HepG2 (cell line): ENCODE data around the gene HLCS. TPM values are rescaled to one million over a fixed set of nuclear protein-coding genes. Genes with fewer than 3 reads are reported as not detected.

Experiments used
- FOXJ3 ChIP-seq: sonication (generic); formaldehyde crosslinking; IDR thresholded peaks from 2 replicates; pipeline ENCODE4 v1.4.0; 2020; ENCODE audit warnings: missing genetic modification reagents, mild to moderate bottlenecking, borderline replicate concordance
- RBAK ChIP-seq: sonication (generic); formaldehyde crosslinking; IDR thresholded peaks from 2 replicates; pipeline ENCODE4 v1.5.1; 2020; ENCODE audit warnings: mild to moderate bottlenecking, missing genetic modification reagents
- SPEN ChIP-seq: sonication (generic); formaldehyde crosslinking; IDR thresholded peaks from 2 replicates; pipeline ENCODE4 v1.5.1; 2020; ENCODE audit warnings: low read depth, mild to moderate bottlenecking, missing genetic modification reagents
- ZNF234 ChIP-seq: sonication (generic); formaldehyde crosslinking; conservative IDR thresholded peaks from 2 replicates; pipeline ENCODE4 v1.5.1; 2020; ENCODE audit warnings: mild to moderate bottlenecking, missing genetic modification reagents
- ZNF354B ChIP-seq: sonication (generic); formaldehyde crosslinking; IDR thresholded peaks from 2 replicates; pipeline ENCODE4 v1.8.0; 2022; ENCODE audit warnings: mild to moderate bottlenecking, missing genetic modification reagents
- ZNF501 ChIP-seq: sonication (generic); formaldehyde crosslinking; IDR thresholded peaks from 2 replicates; pipeline ENCODE4 v1.5.1; 2020; ENCODE audit warnings: mild to moderate bottlenecking, moderate library complexity, missing genetic modification reagents
- ZNF556 ChIP-seq: sonication (generic); formaldehyde crosslinking; IDR thresholded peaks from 2 replicates; pipeline ENCODE4 v1.4.0; 2020; ENCODE audit warnings: mild to moderate bottlenecking, missing genetic modification reagents, borderline replicate concordance
- ZNF562 ChIP-seq: sonication (generic); formaldehyde crosslinking; IDR thresholded peaks from 2 replicates; pipeline ENCODE4 v1.8.0; 2022; ENCODE audit warnings: missing genetic modification reagents, borderline replicate concordance
- ZNF563 ChIP-seq: sonication (generic); formaldehyde crosslinking; IDR thresholded peaks from 2 replicates; pipeline ENCODE4 v1.8.0; 2022; ENCODE audit warnings: mild to moderate bottlenecking, moderate library complexity, missing genetic modification reagents
- ZSCAN29 ChIP-seq: sonication (generic); formaldehyde crosslinking; conservative IDR thresholded peaks from 2 replicates; pipeline ENCODE4 v1.4.0; 2020; ENCODE audit warnings: mild to moderate bottlenecking, missing genetic modification reagents
- polyA plus RNA-seq, 8 experiments: library from polyadenylated mRNA; depleted of rRNA in 3 of 8; stranded (reverse) in 7 of 8; unstranded in 1 of 8; fragments of >200 nt; fragmentation: Illumina TruSeq in 4 of 8; extraction: Trizol in 4 of 8; gene quantifications; 2 replicates each; pipeline versions ENCODE4 v1.2.1 to v1.2.3, GENCODE V29; 2011 to 2016; ENCODE audit warnings: low read depth in 4 of 8, missing spikeins in 1 of 8, mixed read lengths in 1 of 8; ENCODE audit not compliant: insufficient read depth in 1 of 8
- total RNA-seq, 5 experiments: library from RNA; depleted of rRNA; stranded (reverse); fragments of >200 nt; fragmentation: Illumina TruSeq; extraction: Trizol; gene quantifications; 2 replicates each; pipeline ENCODE4 v1.2.3, GENCODE V29; 2016; ENCODE audit warnings: low read depth in 1 of 5
- TF ChIP-seq, protein P1 (sequence below): sonication (generic); formaldehyde crosslinking; IDR thresholded peaks from 2 replicates; pipeline ENCODE4 v1.4.0; 2020; ENCODE audit warnings: missing genetic modification reagents, mild to moderate bottlenecking, borderline replicate concordance
- TF ChIP-seq, protein P2 (sequence below): sonication (generic); formaldehyde crosslinking; IDR thresholded peaks from 2 replicates; pipeline ENCODE4 v1.8.1; 2022; ENCODE audit warnings: low read depth, mild to moderate bottlenecking, missing genetic modification reagents
- TF ChIP-seq, protein P3 (sequence below): sonication (generic); formaldehyde crosslinking; IDR thresholded peaks from 2 replicates; pipeline ENCODE4 v1.5.1; 2020; ENCODE audit warnings: mild to moderate bottlenecking, missing genetic modification reagents, borderline replicate concordance
- TF ChIP-seq, protein P4 (sequence below): sonication (generic); formaldehyde crosslinking; conservative IDR thresholded peaks from 2 replicates; pipeline ENCODE4 v1.4.0; 2020; ENCODE audit warnings: mild to moderate bottlenecking, missing genetic modification reagents, moderate library complexity

Gene HLCS
- total and polyA plus RNA-seq, 2 of the 13 experiments (the other 11 are each of a cell fraction or from before 2014, with no cell fraction given), result 7.9 to 12.3 TPM

DNA sequence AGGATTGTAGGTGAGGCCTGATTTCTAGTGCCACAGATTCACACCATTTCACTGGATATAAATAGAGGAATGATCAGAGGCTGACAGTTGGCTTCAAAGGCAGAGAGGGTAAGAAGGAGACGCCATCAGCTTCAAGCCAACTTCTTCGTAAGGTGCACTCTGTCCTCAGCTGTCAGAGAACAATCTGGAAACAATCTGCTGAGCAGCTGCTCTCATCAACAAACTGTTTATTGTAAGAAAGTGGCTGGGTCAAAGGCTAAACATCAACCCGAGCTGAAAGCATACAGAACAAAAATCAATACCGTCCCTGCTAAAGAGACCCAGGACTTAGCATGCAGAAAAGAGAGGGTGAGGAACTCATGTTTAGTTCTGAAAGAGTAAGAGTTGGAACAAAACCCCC, 48.2 kb downstream of the HLCS start (continued):
- TF ChIP-seq, protein P1, sequence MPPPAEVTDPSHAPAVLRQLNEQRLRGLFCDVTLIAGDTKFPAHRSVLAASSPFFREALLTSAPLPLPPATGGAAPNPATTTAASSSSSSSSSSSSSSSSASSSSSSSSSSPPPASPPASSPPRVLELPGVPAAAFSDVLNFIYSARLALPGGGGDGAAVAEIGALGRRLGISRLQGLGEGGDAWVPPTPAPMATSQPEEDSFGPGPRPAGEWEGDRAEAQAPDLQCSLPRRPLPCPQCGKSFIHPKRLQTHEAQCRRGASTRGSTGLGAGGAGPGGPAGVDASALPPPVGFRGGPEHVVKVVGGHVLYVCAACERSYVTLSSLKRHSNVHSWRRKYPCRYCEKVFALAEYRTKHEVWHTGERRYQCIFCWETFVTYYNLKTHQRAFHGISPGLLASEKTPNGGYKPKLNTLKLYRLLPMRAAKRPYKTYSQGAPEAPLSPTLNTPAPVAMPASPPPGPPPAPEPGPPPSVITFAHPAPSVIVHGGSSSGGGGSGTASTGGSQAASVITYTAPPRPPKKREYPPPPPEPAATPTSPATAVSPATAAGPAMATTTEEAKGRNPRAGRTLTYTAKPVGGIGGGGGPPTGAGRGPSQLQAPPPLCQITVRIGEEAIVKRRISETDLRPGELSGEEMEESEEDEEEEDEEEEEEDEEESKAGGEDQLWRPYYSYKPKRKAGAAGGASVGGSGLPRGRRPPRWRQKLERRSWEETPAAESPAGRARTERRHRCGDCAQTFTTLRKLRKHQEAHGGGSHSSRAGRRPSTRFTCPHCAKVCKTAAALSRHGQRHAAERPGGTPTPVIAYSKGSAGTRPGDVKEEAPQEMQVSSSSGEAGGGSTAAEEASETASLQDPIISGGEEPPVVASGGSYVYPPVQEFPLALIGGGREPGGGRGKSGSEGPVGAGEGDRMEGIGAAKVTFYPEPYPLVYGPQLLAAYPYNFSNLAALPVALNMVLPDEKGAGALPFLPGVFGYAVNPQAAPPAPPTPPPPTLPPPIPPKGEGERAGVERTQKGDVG (CRISPR knock-in tag), result no peak; the same call in 1 of the 2 replicates
- TF ChIP-seq RBAK (CRISPR knock-in tag), result no peak
- TF ChIP-seq ZNF562 (CRISPR knock-in tag), result no peak
- TF ChIP-seq ZNF501, result no peak
- TF ChIP-seq ZNF556 (CRISPR knock-in tag), result no peak
- TF ChIP-seq FOXJ3 (CRISPR knock-in tag), result peak; percentile 37; the same call in 1 of the 2 replicates
- TF ChIP-seq ZSCAN29 (CRISPR knock-in tag), result 0 out of 2 replicates have a peak, but pooled peaks have one; percentile 22
- TF ChIP-seq, protein P2, sequence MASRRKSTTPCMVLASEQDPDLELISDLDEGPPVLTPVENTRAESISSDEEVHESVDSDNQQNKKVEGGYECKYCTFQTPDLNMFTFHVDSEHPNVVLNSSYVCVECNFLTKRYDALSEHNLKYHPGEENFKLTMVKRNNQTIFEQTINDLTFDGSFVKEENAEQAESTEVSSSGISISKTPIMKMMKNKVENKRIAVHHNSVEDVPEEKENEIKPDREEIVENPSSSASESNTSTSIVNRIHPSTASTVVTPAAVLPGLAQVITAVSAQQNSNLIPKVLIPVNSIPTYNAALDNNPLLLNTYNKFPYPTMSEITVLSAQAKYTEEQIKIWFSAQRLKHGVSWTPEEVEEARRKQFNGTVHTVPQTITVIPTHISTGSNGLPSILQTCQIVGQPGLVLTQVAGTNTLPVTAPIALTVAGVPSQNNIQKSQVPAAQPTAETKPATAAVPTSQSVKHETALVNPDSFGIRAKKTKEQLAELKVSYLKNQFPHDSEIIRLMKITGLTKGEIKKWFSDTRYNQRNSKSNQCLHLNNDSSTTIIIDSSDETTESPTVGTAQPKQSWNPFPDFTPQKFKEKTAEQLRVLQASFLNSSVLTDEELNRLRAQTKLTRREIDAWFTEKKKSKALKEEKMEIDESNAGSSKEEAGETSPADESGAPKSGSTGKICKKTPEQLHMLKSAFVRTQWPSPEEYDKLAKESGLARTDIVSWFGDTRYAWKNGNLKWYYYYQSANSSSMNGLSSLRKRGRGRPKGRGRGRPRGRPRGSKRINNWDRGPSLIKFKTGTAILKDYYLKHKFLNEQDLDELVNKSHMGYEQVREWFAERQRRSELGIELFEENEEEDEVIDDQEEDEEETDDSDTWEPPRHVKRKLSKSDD (CRISPR knock-in tag), result peak; percentile 44; the same call in 1 of the 2 replicates
- no peak for TF ChIP-seq ZNF354B (CRISPR knock-in tag)
- TF ChIP-seq, protein P3, sequence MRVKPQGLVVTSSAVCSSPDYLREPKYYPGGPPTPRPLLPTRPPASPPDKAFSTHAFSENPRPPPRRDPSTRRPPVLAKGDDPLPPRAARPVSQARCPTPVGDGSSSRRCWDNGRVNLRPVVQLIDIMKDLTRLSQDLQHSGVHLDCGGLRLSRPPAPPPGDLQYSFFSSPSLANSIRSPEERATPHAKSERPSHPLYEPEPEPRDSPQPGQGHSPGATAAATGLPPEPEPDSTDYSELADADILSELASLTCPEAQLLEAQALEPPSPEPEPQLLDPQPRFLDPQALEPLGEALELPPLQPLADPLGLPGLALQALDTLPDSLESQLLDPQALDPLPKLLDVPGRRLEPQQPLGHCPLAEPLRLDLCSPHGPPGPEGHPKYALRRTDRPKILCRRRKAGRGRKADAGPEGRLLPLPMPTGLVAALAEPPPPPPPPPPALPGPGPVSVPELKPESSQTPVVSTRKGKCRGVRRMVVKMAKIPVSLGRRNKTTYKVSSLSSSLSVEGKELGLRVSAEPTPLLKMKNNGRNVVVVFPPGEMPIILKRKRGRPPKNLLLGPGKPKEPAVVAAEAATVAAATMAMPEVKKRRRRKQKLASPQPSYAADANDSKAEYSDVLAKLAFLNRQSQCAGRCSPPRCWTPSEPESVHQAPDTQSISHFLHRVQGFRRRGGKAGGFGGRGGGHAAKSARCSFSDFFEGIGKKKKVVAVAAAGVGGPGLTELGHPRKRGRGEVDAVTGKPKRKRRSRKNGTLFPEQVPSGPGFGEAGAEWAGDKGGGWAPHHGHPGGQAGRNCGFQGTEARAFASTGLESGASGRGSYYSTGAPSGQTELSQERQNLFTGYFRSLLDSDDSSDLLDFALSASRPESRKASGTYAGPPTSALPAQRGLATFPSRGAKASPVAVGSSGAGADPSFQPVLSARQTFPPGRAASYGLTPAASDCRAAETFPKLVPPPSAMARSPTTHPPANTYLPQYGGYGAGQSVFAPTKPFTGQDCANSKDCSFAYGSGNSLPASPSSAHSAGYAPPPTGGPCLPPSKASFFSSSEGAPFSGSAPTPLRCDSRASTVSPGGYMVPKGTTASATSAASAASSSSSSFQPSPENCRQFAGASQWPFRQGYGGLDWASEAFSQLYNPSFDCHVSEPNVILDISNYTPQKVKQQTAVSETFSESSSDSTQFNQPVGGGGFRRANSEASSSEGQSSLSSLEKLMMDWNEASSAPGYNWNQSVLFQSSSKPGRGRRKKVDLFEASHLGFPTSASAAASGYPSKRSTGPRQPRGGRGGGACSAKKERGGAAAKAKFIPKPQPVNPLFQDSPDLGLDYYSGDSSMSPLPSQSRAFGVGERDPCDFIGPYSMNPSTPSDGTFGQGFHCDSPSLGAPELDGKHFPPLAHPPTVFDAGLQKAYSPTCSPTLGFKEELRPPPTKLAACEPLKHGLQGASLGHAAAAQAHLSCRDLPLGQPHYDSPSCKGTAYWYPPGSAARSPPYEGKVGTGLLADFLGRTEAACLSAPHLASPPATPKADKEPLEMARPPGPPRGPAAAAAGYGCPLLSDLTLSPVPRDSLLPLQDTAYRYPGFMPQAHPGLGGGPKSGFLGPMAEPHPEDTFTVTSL (CRISPR knock-in tag), result 0 out of 2 replicates have a peak, but pooled peaks have one; percentile 21
- TF ChIP-seq, protein P4, sequence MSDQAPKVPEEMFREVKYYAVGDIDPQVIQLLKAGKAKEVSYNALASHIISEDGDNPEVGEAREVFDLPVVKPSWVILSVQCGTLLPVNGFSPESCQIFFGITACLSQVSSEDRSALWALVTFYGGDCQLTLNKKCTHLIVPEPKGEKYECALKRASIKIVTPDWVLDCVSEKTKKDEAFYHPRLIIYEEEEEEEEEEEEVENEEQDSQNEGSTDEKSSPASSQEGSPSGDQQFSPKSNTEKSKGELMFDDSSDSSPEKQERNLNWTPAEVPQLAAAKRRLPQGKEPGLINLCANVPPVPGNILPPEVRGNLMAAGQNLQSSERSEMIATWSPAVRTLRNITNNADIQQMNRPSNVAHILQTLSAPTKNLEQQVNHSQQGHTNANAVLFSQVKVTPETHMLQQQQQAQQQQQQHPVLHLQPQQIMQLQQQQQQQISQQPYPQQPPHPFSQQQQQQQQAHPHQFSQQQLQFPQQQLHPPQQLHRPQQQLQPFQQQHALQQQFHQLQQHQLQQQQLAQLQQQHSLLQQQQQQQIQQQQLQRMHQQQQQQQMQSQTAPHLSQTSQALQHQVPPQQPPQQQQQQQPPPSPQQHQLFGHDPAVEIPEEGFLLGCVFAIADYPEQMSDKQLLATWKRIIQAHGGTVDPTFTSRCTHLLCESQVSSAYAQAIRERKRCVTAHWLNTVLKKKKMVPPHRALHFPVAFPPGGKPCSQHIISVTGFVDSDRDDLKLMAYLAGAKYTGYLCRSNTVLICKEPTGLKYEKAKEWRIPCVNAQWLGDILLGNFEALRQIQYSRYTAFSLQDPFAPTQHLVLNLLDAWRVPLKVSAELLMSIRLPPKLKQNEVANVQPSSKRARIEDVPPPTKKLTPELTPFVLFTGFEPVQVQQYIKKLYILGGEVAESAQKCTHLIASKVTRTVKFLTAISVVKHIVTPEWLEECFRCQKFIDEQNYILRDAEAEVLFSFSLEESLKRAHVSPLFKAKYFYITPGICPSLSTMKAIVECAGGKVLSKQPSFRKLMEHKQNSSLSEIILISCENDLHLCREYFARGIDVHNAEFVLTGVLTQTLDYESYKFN, result peak; percentile 85
- TF ChIP-seq SPEN (CRISPR knock-in tag), result no peak
- TF ChIP-seq ZNF563 (CRISPR knock-in tag), result no peak
- no peak for TF ChIP-seq ZNF234
